WI38 (cell line): ENCODE measurements around the gene TIMMDC1.

Experiments used
- H3K4me3 ChIP-seq: 2 replicates; pipeline ENCODE4 v1.5.1; 2011; ENCODE audit warnings: low read depth, mild to moderate bottlenecking, control low read depth, low read length
- TF ChIP-seq, protein P1 (sequence below): IDR thresholded peaks from 2 replicates; pipeline ENCODE4 v1.5.1; 2012; ENCODE audit warnings: low read depth, mild to moderate bottlenecking, control low read depth, low read length

TIMMDC1 gene

DNA sequence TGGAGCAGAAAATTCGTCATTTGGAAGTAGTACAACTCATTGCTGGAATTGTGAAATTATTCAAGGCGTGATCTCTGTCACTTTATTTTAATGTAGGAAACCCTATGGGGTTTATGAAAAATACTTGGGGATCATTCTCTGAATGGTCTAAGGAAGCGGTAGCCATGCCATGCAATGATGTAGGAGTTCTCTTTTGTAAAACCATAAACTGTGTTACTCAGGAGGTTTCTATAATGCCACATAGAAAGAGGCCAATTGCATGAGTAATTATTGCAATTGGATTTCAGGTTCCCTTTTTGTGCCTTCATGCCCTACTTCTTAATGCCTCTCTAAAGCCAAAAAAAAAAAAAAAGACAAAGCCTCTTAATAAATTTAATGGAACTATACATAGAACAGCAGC, 5.5 kb upstream of the TIMMDC1 start:
- H3K4me3 ChIP-seq, result no peak overlapping the region
- TF ChIP-seq, protein P1, sequence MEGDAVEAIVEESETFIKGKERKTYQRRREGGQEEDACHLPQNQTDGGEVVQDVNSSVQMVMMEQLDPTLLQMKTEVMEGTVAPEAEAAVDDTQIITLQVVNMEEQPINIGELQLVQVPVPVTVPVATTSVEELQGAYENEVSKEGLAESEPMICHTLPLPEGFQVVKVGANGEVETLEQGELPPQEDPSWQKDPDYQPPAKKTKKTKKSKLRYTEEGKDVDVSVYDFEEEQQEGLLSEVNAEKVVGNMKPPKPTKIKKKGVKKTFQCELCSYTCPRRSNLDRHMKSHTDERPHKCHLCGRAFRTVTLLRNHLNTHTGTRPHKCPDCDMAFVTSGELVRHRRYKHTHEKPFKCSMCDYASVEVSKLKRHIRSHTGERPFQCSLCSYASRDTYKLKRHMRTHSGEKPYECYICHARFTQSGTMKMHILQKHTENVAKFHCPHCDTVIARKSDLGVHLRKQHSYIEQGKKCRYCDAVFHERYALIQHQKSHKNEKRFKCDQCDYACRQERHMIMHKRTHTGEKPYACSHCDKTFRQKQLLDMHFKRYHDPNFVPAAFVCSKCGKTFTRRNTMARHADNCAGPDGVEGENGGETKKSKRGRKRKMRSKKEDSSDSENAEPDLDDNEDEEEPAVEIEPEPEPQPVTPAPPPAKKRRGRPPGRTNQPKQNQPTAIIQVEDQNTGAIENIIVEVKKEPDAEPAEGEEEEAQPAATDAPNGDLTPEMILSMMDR, result no peak

DNA sequence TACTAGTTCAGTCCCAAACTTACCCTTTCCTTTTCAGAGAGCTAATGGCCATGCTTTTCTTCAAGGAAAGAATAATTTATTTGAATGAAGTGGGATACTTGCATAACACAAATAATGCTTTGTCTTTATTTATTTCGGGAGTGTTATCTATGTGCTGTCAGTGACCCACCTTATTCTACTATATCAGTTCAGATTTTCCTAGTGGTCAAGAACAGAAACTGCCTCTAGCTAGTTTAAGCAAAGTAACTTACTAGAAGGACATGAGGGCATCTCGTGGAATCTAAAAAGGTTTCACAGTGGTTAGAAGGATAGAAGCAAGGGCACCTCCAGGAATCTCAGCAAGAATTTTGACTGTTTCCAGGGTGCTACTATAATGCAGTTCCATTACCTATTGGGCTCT, 3.8 kb upstream of the TIMMDC1 start:
- TF ChIP-seq, protein P1, result no peak

DNA sequence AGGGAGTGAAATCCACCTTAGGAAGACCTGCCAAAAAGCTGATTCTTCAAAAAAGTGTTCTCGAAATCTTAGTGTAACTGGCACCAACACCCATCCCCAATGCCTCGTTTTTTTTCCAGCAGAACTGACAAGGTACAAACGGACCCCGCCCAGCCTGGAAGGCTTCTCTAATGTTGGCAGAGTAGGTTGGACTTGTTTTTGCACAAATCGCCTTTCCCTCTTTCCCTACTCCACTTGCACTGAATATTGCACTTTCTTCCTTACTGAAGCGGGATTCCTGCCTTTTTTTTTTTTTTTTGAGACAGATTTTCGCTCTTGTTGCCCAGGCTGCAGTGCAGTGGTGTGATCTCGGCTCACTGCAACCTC, 544 bp upstream of the TIMMDC1 start:
- H3K4me3 ChIP-seq, result peak overlapping the region; percentile 99
- TF ChIP-seq, protein P1, result no peak

More for the DNA sequence above, 3.8 kb upstream of the TIMMDC1 start:
- H3K4me3 ChIP-seq, result no peak overlapping the region

DNA sequence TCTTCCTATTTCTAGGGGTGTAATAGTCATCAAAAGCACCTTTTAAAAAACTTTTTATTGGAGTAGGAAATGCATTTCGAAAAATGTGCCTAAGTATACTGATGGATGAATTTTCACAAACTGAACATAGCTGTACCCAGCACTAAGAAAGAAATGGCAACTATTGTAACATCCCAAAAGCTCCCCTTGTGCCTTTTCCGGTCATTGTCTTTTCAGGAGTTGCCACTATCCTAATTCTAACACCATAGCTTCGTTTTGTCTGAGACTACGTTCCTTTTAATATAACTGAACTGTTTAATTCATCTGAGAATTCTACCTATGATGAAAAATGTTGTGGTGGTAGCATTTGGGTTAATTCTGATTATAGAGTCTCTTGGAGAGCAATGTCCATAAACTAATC, 1.9 kb downstream of the TIMMDC1 start:
- no peak overlapping the region for H3K4me3 ChIP-seq
- TF ChIP-seq, protein P1, result no peak

DNA sequence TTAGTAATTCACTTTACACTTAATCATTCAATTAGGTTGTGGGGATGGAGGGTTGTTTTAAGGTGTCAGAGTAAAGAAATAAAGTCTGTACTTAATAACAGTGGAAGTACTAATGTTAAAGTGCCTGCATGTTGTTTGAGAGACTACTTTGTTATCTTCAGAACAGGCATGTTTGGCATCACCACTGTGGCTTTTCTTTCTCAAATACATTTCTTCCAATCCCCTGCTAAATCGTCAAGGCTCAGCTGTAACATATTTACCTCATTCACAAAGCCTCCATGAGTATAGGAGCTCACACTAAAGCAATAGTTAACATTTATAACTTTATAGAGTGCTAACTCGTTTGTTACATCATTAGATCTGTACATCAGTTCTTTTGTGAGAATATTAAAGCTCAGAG, 2.6 kb downstream of the TIMMDC1 start:
- no peak overlapping the region for H3K4me3 ChIP-seq
- TF ChIP-seq, protein P1, result no peak

DNA sequence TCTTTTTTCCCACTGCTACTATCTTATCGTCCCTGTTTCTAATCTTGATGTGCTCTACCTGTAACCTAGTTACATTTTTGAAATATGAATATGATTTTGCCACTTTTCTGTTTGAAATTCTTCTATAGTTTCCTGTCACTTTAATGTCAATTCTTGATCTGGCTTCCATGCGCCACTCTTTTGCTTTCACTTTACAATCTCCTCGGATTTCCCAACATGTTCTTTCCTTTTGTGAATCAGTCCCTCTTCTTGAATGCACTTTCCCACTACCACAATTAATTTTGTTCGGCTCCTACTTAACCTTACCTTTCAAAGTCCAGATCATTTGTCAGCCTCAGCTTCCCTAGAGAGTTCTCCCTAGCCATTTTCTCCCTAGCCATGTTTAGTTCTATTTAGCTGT, 8.3 kb downstream of the TIMMDC1 start:
- no peak overlapping the region for H3K4me3 ChIP-seq
- TF ChIP-seq, protein P1, result no peak

DNA sequence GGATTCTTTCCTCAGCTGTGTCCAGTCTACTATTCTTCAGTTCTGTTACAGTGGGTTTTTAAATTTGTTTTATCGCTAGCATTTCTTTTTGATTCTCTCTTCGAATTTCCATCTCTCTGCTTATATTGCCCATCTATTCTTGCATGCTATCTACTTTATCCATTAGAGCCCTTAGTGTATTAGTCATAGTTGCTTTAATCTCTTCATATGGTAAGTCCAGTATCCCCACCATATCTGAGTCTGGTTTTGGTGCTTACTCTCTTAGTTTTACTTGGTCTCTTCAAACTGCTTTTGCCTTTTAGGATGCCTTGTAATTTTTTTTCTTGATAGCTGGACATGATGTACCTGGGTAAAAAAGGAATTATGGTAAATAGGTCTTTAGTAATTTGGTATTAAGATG, 9.1 kb downstream of the TIMMDC1 start:
- no peak overlapping the region for H3K4me3 ChIP-seq
- TF ChIP-seq, protein P1, result no peak
